HCT116 (cell line): Measurements from ENCODE around the gene BNC2.

Source experiments
- CEBPB ChIP-seq: IDR thresholded peaks from 2 replicates; pipeline ENCODE4 v1.6.1; 2012; ENCODE audit warnings: low read depth
- FOSL1 ChIP-seq: IDR thresholded peaks from 2 replicates; pipeline ENCODE4 v1.6.1; 2012; ENCODE audit warnings: low read depth
- POLR2A ChIP-seq: IDR thresholded peaks from 2 replicates; pipeline ENCODE4 v1.7.0; 2011; ENCODE audit warnings: borderline replicate concordance; ENCODE audit not compliant: insufficient read depth, insufficient read length; ENCODE audit errors: extremely low read depth
- POLR2AphosphoS5 ChIP-seq: IDR thresholded peaks from 2 replicates; pipeline ENCODE4 v1.6.1; 2011; ENCODE audit warnings: mild to moderate bottlenecking, low read depth, low read length, moderate library complexity
- SIN3A ChIP-seq: IDR thresholded peaks from 2 replicates; pipeline ENCODE4 v1.6.1; 2012; ENCODE audit warnings: low read depth
- TCF7L2 ChIP-seq: IDR thresholded peaks from 2 replicates; pipeline ENCODE4 v1.7.0; 2011; ENCODE audit warnings: borderline replicate concordance, inconsistent platforms; ENCODE audit not compliant: insufficient read depth, insufficient read length; ENCODE audit errors: extremely low read depth
- TF ChIP-seq, protein P1 (sequence below), 3 experiments: fragments of 200-600 bp in 1 of 3; sonication (generic) in 1 of 3; IDR thresholded peaks in 2 of 3; conservative IDR thresholded peaks in 1 of 3; 2 replicates each; pipeline ENCODE4 v1.5.1; 2012 to 2017; ENCODE audit warnings: low read depth in 2 of 3, low read length in 2 of 3, antibody characterized with exemption in 1 of 3, borderline replicate concordance in 1 of 3, control low read depth in 1 of 3, mild to moderate bottlenecking in 1 of 3, mixed read lengths in 1 of 3, mixed run types in 1 of 3, moderate library complexity in 1 of 3; ENCODE audit not compliant: insufficient read depth in 1 of 3

DNA sequence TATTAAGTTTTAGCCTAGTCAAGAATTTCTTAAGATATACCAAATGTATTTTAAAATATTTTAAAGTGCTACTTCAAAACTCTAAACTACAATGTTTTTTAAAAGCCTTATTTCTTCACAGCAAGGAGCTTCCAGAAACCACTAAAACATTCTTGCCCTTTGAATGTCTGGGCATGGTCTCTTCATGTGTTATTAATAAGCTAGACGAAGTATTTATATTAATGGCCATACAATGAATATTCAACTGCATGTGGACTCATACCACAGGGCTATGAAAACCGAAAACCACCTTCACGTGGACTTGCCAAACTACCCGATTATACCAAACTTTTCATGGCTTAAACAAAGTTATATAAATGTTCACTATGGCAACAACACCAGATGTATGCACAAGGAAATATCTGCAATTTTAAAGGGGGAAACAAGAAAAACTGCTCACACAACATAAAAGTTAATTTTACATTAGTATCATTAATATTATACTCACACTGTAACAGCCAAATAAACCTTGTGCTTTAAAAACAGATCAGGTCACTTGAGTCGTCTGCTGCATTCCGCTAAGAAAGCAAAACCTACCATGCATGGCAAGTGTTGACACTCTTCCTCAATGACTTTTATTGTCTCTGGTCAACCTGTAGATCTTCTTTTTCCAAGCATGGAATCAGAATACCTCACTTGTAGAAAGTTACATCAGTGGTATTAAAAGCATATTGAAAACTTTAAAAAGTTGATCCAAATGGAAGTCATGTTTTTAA lies 246.3 kb downstream of the BNC2 start:
- no peak for TF ChIP-seq SIN3A
- TF ChIP-seq CEBPB, result no peak
- TF ChIP-seq, protein P1, sequence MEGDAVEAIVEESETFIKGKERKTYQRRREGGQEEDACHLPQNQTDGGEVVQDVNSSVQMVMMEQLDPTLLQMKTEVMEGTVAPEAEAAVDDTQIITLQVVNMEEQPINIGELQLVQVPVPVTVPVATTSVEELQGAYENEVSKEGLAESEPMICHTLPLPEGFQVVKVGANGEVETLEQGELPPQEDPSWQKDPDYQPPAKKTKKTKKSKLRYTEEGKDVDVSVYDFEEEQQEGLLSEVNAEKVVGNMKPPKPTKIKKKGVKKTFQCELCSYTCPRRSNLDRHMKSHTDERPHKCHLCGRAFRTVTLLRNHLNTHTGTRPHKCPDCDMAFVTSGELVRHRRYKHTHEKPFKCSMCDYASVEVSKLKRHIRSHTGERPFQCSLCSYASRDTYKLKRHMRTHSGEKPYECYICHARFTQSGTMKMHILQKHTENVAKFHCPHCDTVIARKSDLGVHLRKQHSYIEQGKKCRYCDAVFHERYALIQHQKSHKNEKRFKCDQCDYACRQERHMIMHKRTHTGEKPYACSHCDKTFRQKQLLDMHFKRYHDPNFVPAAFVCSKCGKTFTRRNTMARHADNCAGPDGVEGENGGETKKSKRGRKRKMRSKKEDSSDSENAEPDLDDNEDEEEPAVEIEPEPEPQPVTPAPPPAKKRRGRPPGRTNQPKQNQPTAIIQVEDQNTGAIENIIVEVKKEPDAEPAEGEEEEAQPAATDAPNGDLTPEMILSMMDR (IDR thresholded peaks at IDR 0.05 in 2 of 3, conservative IDR thresholded peaks at IDR 0.05 in 1 of 3; ENCODE audit: borderline replicate concordance in 1 of 3, insufficient read depth in 1 of 3, low read depth in 2 of 3, low read length in 2 of 3), result no peak
- no peak for TF ChIP-seq TCF7L2
- no peak for TF ChIP-seq POLR2AphosphoS5
- no peak for TF ChIP-seq FOSL1
- TF ChIP-seq POLR2A, result no peak
